ENCODE data around the gene ZCWPW1.

The ZCWPW1 gene, protein sequence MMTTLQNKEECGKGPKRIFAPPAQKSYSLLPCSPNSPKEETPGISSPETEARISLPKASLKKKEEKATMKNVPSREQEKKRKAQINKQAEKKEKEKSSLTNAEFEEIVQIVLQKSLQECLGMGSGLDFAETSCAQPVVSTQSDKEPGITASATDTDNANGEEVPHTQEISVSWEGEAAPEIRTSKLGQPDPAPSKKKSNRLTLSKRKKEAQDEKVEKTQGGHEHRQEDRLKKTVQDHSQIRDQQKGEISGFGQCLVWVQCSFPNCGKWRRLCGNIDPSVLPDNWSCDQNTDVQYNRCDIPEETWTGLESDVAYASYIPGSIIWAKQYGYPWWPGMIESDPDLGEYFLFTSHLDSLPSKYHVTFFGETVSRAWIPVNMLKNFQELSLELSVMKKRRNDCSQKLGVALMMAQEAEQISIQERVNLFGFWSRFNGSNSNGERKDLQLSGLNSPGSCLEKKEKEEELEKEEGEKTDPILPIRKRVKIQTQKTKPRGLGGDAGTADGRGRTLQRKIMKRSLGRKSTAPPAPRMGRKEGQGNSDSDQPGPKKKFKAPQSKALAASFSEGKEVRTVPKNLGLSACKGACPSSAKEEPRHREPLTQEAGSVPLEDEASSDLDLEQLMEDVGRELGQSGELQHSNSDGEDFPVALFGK

DNA sequence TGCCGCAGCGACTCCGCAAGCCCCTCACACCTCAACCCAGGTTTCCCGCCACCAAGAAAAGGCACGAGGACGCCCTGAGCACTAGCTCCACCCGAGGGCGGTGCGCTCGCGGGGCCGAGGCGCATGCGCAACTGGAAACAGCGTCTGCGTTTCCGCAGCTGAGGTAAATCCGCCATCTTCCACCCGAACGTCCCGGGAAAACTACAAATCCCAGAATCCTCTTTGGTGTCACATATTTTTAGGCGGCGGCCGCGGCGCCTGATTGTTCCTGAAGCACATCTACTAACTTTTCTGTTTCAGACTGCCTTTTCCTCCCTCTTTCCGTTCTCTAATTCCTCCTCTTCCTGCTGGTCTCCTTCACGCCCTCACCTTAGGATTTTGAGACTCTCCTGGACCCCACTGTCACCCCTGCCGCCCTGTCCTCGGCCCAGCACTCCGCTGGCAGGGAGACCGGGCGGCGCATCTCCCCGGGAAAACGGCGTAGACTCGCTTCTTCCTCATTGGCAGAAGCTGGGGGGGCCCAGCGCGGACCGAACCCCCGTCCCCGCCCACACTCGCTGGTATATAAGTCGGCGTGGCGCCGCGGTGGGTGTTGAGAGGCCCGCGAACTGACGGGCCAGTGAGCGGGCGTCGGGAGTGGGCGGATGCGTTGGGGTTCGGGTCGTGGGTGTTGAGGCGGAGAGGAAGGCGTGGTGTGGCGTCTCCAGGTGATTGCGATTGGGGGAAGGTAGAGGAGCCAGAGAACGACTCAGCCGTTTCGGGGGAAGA, at the start of gene ZCWPW1:
Gene ZCWPW1, minus strand, starts transcription at position 505 of the 768 bp plus-strand sequence. CDS start 8,054 bp downstream, outside the sequence.
- peak; percentile 88 for DNase-seq

DNA sequence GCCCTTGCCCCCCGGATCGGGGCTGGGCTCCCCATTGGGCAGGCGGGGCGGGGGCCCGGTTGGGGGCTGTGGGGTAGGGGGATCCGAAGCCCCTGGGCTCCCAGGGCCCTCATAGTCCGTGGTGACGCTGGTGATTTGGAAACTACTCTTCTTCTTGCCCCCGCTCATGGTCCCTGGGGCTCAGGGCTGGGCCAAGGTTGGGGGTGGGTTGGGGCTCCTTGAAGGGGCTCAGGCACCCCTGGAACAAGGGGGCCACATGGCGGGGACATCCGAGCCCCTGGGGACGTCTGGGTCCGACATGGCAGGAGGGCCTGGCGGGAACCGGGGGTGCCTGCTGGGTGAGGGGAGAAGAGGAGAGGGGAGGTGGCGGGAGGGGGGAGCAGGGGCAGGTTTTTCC, 49.4 kb upstream of the ZCWPW1 start:
- DNase-seq = no peak

DNA sequence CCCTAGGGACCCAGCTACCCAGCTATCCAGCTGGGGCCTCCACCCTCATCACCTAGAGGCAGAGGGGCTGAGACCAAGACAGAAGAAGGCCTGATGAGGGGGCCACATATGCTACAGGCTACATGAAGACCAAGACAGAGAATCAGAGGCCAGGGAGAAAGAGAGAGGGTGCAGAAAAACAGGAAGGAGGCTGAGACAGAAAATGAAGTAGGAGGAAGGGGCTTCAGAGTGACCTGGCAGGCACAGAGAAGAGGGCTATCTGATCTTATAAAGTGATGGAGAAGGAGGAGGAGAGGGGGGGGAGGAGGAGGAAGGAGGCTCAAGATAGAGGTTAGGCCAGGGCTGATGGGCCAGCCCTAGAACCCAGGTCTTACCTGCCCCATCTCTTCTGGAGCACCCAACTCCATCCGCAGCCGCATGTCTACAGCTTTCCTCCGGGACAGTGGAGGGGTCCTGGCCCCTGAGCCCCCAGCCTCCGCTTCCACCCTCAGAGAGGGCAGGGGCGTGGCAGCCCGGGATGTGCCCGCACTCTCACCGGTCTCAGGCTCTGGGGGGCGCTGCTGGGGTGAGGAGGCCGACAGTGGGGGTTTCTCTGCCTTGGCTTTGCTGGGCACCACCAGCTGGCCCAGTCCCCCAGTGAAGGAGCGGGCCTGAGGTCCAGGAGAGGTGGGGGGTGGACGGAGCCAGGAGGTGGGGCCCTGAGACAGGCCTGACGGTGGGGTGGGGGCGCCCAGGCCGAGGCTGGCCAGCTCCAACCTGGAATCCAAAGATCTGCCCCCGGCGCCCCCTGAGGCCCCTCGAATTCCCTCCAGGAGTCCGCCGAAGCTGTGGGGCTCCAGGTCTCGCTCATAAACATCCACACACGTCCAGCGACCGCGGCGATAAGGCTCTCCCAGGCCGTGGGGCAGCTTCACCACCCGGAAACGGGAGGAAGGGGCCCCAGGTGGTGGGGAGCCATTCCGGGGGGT, 48.7 kb upstream of the ZCWPW1 start:
- no peak for DNase-seq

DNA sequence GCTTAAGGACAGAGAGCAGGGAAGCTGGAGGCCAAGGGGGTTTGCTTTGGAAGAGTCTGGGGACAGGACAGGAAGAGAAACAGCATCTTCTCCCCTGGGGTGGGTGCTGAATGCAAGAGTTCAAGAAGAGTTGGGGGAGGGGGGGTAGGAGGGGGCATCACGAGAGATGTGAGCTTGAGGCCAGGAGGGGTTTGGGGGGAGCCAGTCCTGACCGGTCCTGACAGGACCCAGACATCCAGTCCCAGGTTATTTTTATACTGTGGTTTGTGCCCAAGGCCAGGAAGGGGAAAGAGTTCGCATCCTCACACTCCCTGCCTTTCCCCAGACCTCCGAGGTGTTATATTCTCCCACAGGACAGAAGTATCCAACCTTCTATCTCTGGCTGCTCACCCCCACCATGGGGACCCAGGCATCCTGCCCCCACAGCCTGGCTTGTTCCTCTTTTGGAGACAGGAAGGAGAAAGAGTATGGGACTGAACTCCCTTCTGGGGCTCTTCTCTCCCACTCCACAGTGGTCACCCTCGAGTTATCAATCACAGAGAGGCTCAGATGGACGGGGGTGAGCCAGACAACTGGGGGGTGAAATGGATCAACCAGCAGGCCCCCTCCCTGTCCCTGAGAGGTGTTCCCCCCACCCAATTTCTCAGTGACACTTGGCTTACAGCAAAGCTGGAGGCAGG, 47.7 kb upstream of the ZCWPW1 start:
- DNase-seq = no peak

DNA sequence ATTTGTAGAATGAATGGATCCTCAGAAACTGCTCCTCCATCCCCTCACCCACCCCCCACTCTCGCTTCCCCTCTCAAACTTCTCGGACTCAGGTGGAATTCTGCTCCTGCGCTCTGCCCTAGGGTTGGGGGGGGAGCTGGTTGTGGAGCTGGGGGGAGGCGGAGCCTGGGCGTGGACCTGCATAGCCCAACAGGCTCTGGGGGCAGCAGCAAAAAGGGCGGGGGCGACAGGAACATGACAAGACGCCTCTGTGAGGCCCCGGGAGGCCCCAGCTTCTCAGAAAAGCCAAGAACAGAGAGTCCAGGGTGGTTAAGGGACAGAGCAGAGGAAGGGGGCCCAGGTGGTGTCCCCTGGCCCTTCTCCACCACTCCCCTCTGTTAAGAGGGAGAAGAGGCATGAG, 47.0 kb upstream of the ZCWPW1 start:
- no peak for DNase-seq

DNA sequence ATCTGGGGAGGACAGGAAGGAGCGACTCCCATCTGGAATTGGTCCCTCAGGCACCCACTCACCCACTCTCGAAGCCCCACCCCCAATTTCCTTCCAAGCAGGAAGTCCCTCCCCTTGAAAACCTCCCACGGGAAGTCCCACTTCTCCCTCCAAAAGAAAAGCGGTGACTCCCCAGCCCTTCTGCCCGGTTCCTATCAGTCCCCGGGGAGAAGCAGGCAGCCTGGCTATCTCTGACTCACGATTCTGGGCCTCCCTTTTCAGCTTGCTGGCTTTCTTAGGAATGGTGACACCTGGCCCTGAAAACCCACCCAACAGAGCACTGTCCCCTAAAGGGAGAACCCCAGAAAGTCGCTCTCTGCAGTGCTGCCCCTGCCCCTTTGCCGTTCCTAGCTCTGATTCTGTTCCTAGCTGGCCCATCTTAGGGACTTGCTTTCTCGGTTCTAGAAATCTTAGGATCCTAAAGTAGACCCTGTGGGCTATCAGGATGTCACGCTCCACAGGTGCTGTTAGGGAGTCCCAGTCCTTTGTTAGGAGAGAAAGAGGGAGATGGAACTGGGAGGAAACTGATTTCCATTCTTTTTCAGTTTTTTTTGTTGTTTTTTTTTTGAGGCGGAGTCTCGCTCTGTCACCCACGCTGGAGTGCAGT, 44.5 kb upstream of the ZCWPW1 start:
- DNase-seq = no peak

DNA sequence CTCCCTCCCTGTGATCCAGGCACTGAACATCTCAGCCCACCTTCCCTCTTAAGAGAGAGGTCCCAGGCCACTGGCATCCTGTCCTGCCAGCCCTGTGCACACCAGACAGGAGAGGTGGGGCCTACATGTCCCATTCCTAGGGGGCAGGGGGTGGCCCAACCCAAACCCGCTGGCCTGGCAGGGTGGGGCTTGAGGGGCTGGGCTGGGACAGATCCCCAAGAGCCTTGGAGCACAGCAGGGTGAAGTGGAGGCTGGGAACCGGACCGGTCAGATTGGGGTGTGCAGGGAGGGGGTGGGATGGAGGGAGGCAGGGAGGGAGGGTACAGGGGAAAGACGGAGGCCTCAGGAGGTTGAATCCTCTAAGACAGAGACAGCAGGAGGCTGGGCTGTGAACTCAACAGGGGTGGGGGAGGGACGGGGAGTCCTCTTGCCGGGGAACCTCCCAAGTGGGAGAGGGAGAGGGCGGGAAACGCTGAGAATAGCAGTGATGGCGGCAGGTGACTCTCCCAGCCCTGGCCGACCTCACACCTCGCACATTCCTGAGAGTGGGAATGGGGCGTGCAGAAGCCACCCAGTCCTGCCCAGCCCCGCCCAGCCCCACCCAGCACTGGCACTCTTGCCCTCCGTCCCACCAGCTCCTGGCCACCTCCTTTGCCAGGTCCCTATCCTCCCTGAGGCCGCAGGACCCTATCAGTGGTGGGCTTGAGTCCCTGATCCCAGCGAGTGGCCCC, 43.8 kb upstream of the ZCWPW1 start:
- DNase-seq = no peak

DNA sequence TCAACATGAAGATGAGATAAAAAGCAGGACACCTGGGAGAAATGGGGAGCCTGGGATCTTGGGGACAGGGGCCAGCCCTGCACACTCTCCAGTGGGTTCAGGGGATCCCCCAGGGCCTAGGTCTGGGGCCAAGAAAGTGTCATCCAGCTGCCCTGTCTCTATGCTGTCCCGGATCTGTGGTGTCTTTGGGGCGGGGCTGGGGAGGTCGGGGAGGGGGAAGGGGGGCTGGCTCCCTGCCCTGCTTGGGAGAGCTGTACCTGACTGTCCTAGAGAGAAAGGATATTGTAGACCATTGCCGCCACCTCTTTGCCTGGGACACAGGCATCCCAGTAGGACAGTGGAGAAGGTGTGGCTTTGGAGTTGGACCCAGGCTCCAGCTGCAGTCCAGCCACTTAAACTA, 42.5 kb upstream of the ZCWPW1 start:
- no peak for DNase-seq

DNA sequence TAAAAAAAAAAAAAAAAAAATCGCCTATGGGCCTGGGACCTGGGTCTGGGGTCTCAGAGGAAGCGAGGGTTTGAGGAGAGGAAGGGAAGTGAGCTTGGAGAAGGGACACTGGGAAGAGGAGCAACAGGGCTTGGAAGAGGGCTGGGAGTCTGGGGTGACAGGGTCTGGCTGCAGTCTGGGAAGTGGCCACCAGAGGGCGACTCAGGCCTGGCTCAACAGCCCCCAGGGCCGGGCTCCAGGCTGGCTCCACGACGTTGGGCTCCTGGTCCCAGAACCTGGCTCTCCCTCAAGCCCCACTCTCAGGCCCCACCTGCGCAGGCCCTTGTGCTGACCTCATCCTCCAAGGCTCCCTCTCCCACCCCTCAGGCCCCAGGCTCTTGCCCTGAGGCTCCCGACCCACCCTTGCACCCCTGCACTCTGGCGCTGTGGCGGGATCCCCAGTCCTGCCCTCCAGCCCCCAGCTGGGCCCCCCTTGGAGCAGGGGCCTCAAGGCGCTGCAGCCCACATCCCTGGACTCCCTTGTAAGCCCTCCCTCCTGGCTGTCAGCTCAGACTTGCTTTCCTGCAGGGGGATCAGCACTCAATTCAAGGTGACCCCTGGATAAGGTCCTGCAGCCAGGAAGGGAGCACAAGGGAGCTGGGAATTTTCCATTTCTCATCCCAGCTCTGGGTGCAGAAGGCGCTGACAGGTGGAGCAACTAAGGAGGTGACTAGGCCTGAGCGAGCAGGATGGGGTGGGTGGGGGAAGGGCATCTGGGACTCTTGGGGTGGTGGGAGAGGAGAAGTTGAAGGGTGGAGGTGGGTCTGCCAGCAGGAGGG, 40.9 kb upstream of the ZCWPW1 start:
- peak; percentile 36 for DNase-seq

DNA sequence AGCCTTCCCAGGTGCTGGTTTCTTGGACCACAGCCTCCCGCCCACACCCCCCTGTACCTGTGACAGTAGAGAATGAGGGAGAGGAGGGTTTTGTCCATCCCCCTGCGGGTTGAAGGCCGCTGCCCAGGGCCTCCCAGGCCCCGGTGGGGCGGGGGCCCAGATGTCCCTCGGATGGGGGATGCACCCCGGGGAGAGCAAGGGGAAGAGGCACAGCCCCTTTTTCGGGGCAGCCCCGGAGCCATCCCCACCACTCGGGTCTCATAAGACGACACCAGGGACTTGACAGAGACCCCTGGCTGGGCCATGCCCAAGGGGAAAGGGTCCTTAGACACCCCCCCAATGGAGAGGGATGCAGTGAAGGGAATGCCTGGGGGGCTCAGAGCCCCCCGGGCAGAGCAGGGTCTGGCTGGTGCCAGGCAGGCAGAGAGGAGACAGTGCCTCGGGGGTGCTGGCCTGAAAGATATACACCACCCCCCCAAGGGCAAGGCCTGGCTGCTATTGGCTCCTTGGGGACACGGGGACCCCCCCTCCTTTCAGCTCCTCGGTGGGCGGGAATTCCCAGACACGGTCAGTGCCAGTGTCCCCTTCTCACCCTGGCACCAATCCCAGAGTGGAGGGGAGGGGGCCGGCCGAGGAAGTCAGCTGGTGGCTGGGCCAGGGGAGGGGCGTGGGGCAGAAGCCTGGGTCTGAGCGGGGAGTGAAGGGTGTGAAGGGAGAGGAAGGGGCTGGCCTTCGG, 39.3 kb upstream of the ZCWPW1 start:
- no peak for DNase-seq

DNA sequence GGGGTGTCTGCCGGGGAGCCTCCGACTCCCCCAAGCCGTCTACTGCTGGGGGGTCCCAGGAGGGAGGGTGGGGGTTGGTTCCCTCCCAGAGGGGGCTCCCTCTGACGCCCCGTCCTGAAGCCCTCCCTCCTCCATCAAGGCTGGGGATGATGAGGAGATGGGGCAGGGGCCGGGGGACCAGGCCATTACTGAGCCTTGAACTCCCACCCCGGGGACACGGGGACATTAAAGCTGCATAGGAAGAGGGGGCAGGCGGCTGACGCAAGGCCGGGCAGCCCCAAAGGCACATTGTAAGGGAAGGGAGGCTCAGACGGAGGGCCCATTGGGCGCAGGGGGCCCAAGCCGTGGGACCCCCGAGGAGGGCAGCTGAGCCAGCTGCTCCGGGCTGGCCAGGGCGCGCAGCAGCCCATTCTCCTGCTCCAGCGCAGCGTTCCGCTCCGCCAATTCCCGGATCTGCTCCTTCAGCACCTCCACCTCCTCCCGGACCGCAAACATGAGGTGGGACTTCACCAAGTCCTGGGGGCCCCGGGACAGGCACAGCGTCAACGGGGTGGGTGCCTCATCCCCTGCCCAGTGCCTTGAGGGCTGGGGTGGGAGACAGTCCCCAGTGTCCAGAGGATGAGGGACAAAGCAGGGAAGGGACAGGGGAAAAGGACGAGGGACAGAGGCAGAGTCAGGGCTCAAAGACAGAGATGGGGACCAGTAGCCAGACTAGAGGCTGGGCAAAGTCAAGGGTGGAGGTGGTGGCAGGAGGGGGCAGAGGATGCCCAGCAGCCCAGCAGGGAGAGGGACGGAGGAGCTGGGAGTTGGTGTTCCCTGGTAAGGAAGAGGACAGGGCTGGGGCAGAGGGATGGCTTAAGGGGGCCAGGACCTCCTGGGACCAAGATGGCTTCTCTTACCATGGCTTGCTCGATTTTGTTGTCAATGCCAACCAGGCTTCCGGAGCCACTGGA, 38.4 kb upstream of the ZCWPW1 start:
- DNase-seq = no peak

DNA sequence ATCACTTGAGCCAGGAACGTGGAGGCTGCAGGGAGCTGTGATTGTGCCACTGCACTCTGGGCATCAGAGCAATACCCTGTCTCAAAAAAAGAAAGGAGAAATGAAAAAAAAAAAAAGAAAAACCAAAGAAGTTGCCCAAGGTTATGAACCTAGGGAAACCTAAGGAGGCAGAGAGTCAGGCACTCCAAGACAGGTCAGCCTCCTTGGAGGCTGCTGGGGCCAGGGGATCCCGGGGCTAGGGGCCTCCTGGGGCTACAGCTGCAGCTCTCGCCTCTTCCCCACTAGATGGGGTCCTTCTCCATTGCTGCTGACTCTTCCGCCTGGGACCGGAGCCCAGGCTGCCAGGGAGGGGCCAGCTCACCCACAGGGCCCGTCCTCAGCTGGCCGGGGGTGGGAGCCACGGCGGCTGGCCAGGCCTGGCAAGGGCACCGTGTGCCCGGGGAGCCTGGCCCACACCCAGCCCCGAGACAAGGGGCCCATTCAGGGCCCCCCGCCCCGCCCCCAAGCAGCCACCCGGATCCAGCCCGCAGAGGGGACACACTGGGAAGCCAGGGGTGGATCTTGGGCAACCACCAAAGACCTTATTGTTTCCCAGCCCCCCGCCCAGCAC, 37.3 kb upstream of the ZCWPW1 start:
- peak; percentile 38 for DNase-seq

DNA sequence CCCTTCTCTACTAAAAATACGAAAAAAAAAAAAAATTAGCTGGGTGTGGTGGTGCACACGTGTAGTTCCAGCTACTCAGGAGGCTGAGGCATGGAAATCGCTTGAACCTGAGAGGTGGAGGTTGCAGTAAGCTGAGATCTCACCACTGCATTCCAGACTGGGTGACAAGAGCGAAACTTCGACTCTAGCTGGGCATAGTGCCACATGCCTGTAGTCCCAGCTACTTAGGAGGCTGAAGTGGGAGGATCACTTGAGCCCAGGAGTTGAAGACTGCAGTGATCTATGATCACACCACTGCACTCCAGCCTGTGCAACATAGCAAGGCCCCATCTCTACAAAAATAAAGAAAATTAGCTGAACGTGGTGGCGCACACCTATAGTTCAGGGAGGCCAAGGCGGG, 36.8 kb upstream of the ZCWPW1 start:
- DNase-seq = no peak

DNA sequence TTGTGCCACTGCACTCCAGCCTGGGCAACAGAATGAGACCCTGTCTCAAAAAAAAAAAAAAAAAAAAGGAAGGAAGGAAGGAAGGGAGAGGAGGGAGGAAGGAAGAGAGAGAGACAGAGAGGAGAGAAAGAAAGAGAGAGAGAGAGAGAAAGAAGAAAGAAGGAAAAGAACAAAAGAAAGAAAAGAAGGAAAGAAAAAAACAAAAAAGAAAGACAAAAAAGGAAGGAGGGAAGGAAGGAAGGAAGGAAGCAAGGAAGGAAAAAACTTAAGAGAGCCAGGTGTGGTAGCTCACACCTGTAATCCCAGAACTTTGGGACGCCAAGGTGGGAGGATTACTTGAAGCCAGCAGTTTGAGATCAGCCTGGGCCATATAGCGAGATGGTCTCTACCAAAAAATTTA, 36.3 kb upstream of the ZCWPW1 start:
- no peak for DNase-seq

DNA sequence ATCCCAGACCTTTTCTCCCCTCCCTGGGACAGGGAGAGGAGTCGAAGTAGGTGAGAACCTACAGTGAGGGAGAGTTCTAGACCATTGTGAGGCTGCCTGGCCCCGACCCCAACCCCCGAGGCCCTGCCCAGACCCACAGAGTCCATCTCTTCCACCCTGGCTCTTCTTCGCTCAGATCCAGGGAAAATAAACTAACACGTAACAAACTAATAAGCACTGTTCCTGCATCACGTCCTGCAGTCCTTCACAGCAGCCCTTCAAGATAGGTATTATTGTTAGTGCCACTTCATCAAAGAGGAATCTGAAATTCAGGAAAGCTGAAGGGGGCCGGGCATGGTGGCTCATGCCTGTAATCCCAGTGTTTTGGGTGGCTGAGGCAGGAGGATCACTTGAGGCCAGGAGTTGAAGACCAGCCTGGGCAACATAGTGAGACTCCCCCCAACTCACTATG, 35.7 kb upstream of the ZCWPW1 start, which contains the start of gene SPACDR:
Gene SPACDR, minus strand, starts transcription at position 51 of the 451 bp plus-strand sequence. CDS start 235 bp downstream, outside the sequence.
- no peak for DNase-seq

DNA sequence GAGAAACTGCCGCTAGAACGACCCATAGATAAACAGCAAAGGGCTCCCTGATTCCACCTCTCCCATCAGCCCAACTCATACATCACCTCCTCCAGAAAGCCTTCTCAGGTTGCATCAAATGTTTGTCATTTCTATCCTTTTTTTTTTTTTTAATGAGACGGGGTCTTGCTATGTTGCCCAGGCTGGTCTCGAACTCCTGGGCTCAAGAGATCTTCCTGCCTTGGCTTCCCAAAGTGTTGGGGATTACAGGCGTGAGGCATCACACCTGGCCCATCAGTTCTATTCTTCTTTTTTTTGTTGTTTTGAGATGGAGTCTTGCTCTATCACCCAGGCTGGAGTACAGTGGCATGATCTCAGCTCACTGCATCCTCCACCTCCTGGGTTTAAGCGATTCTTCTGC, 28.5 kb upstream of the ZCWPW1 start:
- no peak for DNase-seq

DNA sequence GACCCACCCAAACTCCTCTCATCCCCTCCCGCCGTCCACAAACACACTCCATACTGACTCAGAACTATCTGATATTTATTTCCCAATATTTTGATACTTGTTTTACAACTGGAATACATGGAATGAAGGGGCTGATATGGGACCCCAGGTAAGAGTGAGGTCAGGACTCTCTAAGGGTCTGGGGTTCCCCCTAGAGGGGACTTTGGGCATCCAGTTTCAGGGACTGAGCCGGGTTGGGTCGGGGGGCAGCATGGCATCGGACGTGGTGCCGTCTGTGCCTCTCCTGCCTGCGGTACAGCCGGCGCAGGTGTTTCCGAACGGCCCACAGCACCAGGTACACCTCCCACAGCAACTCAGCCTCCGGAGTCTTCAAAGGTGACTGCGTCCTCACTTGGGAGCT, 28.1 kb upstream of the ZCWPW1 start:
- no peak for DNase-seq

Data from NCI-H748 treated with DMSO at 0.1 percent for 48 hours (cell line).